GM23338 (cell line): Measurements from ENCODE around the gene IL24. TPM values are rescaled to one million over a fixed set of nuclear protein-coding genes. Genes with fewer than 3 reads are reported as not detected.

Experiments used
- ATAC-seq: fragments of 200-7000 bp; cut with Tn5 transposase; 3 replicates; pipeline ENCODE4 v1.9.1; 2020
- DNase-seq: peaks from one replicate; pipeline ENCODE4 v3.0.0-alpha.2; 2015; ENCODE audit warnings: low spot score
- H2AFZ ChIP-seq: fragments of 200-600 bp; sonication (generic); 2 replicates; pipeline ENCODE4 v1.8.0; 2016; ENCODE audit warnings: antibody characterized with exemption, mild to moderate bottlenecking, moderate library complexity
- H3F3A ChIP-seq: fragments of 200-600 bp; sonication (generic); replicated peaks from 2 replicates; pipeline ENCODE4 v1.8.0; 2017; ENCODE audit warnings: antibody characterized with exemption, mixed run types, low read depth
- H3K27ac ChIP-seq: fragments of 200-600 bp; sonication (generic); 2 replicates; pipeline ENCODE4 v1.6.1; 2016; ENCODE audit warnings: low read depth
- H3K27me3 ChIP-seq: fragments of 200-600 bp; sonication (generic); 2 replicates; pipeline ENCODE4 v1.8.0; 2016; ENCODE audit warnings: mild to moderate bottlenecking, mixed run types, moderate library complexity; ENCODE audit not compliant: insufficient read depth
- H3K36me3 ChIP-seq: fragments of 200-600 bp; sonication (generic); 2 replicates; pipeline ENCODE4 v1.8.0; 2016; ENCODE audit warnings: mild to moderate bottlenecking; ENCODE audit not compliant: insufficient read depth
- H3K4me1 ChIP-seq: fragments of 200-600 bp; sonication (generic); 2 replicates; pipeline ENCODE4 v1.8.0; 2016; ENCODE audit warnings: mild to moderate bottlenecking, moderate library complexity; ENCODE audit not compliant: insufficient read depth
- H3K4me2 ChIP-seq: fragments of 200-600 bp; sonication (generic); 2 replicates; pipeline ENCODE4 v1.7.1; 2017; ENCODE audit warnings: mixed run types
- H3K4me3 ChIP-seq: fragments of 200-600 bp; sonication (generic); 2 replicates; pipeline ENCODE4 v1.6.1; 2016; ENCODE audit warnings: mixed run types
- H3K79me2 ChIP-seq: fragments of 200-600 bp; sonication (generic); replicated peaks from 2 replicates; pipeline ENCODE4 v1.8.0; 2017; ENCODE audit warnings: mild to moderate bottlenecking; ENCODE audit not compliant: insufficient read depth
- H3K9me2 ChIP-seq: fragments of 200-600 bp; sonication (generic); 2 replicates; pipeline ENCODE4 v1.8.0; 2017; ENCODE audit not compliant: insufficient read depth
- H4K20me1 ChIP-seq: fragments of 200-600 bp; sonication (generic); replicated peaks from 2 replicates; pipeline ENCODE4 v1.8.0; 2017; ENCODE audit warnings: mild to moderate bottlenecking; ENCODE audit not compliant: insufficient read depth
- H3K27ac Mint-ChIP-seq: 2 replicates; pipeline ENCODE4 v1.8.0; 2020; ENCODE audit warnings: inconsistent platforms, mild to moderate bottlenecking, moderate library complexity, mixed read lengths
- H3K27me3 Mint-ChIP-seq: 3 replicates; pipeline ENCODE4 v1.8.0; 2022; ENCODE audit warnings: low read depth, mild to moderate bottlenecking, moderate library complexity, mixed read lengths, inconsistent platforms; ENCODE audit not compliant: insufficient read depth, poor library complexity
- H3K36me3 Mint-ChIP-seq: 3 replicates; pipeline ENCODE4 v1.8.0; 2021; ENCODE audit warnings: low read depth, mild to moderate bottlenecking, inconsistent platforms, moderate library complexity, mixed read lengths
- H3K4me1 Mint-ChIP-seq: 3 replicates; pipeline ENCODE4 v1.8.0; 2020; ENCODE audit warnings: mild to moderate bottlenecking, inconsistent platforms, mixed read lengths
- H3K4me3 Mint-ChIP-seq: 3 replicates; pipeline ENCODE4 v1.8.0; 2021; ENCODE audit warnings: moderate library complexity, mild to moderate bottlenecking, inconsistent platforms, mixed read lengths
- H3K9me3 Mint-ChIP-seq: 3 replicates; pipeline ENCODE4 v1.8.0; 2020; ENCODE audit warnings: moderate library complexity, mild to moderate bottlenecking, inconsistent platforms, mixed read lengths
- CREB1 ChIP-seq: fragments of 250-450 bp; sonication (Bioruptor Pico); IDR thresholded peaks from 2 replicates; pipeline ENCODE4 v1.5.0; 2020; ENCODE audit warnings: low read depth, mild to moderate bottlenecking, moderate library complexity
- EZH2 ChIP-seq: fragments of 200-600 bp; sonication (generic); IDR thresholded peaks from one replicate; pipeline ENCODE4 v1.8.0; 2017; ENCODE audit warnings: antibody characterized with exemption, mild to moderate bottlenecking, low read depth; ENCODE audit not compliant: unreplicated experiment
- JUNB ChIP-seq: IDR thresholded peaks from one replicate; pipeline ENCODE4 v1.6.1; 2016; ENCODE audit warnings: antibody characterized with exemption; ENCODE audit not compliant: unreplicated experiment
- ZNF331 ChIP-seq: fragments of 250-450 bp; sonication (Bioruptor Pico); IDR thresholded peaks from 2 replicates; pipeline ENCODE4 v1.5.0; 2020; ENCODE audit warnings: low read depth, mild to moderate bottlenecking, moderate library complexity
- polyA plus RNA-seq: library from polyadenylated mRNA; unstranded; fragments of >200 nt; fragmentation: Nextera tagmentation; extraction: Ambion mirVana; gene quantifications from 2 replicates; pipeline ENCODE4 v1.2.1, GENCODE V29; 2016
- total RNA-seq: library from RNA; depleted of rRNA; stranded (reverse); fragments of >200 nt; shearing (Covaris generic); gene quantifications from 2 replicates; pipeline ENCODE4 v1.2.3, GENCODE V29; 2014
- TF ChIP-seq, protein P1 (sequence below), 2 experiments: fragments of 200-600 bp in 1 of 2; sonication (generic) in 1 of 2; conservative IDR thresholded peaks; 2 replicates each; pipeline versions ENCODE4 v1.5.1 to v1.6.1; 2016 to 2017; ENCODE audit warnings: antibody characterized with exemption in 2 of 2, low read depth in 2 of 2, mild to moderate bottlenecking in 2 of 2, moderate library complexity in 1 of 2
- TF ChIP-seq, protein P2 (sequence below): IDR thresholded peaks from 2 replicates; pipeline ENCODE4 v1.6.1; 2016; ENCODE audit warnings: antibody characterized with exemption
- TF ChIP-seq, protein P3 (sequence below): IDR thresholded peaks from one replicate; pipeline ENCODE4 v1.6.1; 2018; ENCODE audit warnings: antibody characterized with exemption; ENCODE audit not compliant: unreplicated experiment

The IL24 gene
- total and polyA plus RNA-seq, 2 experiments from 2014 or later = not detected

DNA sequence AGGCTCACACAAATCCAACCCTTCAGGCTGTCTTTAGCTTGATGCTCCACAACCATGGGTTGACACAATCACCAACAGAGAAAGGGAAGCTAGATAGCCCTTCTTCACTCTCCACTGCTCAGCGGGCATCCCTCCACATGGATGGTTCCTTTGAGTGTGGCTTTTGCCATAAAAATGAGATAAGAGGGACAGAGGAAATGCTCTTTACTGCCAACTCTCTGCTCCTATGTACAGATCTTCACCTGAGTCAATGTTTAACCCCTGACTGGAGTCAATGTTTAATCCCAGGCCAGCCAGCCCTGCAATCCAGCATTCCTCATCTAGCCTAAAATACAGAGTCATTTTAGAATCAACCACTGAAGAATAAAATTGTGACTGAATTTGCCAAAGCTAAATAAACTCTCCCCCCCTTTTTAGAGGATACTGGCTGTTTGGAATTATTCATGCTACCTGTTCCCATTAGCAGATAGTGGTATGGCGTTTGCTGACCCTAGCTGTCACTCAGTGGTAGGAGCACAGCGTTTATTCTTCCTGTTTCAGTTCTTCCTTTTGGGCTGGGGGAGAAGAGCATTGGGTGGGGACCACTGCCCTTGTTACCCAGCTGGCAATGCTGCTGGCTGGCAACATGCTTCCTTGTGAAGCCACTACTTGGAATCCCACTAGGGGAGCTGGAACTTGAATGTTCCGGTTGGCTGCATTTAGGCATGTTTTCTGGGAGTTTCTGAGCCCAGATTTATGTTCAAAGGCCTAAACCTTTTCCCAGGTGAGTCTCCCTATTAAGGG is 54.3 kb downstream of the IL24 start:
- Histone ChIP-seq H3K4me1 (no peaks in the 10 kb centered on the region), H3K27me3 (no peaks in the 10 kb centered on the region), H2AFZ (no peak overlapping the region), H3K36me3 (no peaks in the 10 kb centered on the region), H3K27ac (no peak overlapping the region), H3F3A (no peaks in the 10 kb centered on the region), H3K4me2 (no peak overlapping the region), H3K4me3 (no peak overlapping the region), H3K9me2 (peaks cover 4% of the 10 kb centered on the region; the same call in 1 of the 2 replicates), H4K20me1 (no peaks in the 10 kb centered on the region), H3K79me2 (no peaks in the 10 kb centered on the region)
- DNase-seq (no peak), ATAC-seq (no peak)
- Mint-ChIP-seq H3K4me3 (no peak overlapping the region), H3K4me1 (no peaks in the 10 kb centered on the region), H3K36me3 (no peaks in the 10 kb centered on the region), H3K27me3 (peaks cover 5% of the 10 kb centered on the region), H3K9me3 (no peaks in the 10 kb centered on the region), H3K27ac (no peak overlapping the region)
- TF ChIP-seq, protein P1, sequence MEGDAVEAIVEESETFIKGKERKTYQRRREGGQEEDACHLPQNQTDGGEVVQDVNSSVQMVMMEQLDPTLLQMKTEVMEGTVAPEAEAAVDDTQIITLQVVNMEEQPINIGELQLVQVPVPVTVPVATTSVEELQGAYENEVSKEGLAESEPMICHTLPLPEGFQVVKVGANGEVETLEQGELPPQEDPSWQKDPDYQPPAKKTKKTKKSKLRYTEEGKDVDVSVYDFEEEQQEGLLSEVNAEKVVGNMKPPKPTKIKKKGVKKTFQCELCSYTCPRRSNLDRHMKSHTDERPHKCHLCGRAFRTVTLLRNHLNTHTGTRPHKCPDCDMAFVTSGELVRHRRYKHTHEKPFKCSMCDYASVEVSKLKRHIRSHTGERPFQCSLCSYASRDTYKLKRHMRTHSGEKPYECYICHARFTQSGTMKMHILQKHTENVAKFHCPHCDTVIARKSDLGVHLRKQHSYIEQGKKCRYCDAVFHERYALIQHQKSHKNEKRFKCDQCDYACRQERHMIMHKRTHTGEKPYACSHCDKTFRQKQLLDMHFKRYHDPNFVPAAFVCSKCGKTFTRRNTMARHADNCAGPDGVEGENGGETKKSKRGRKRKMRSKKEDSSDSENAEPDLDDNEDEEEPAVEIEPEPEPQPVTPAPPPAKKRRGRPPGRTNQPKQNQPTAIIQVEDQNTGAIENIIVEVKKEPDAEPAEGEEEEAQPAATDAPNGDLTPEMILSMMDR (conservative IDR thresholded peaks at IDR 0.05; ENCODE audit: low read depth in 2 of 2) = no peak
- TF ChIP-seq, protein P2, sequence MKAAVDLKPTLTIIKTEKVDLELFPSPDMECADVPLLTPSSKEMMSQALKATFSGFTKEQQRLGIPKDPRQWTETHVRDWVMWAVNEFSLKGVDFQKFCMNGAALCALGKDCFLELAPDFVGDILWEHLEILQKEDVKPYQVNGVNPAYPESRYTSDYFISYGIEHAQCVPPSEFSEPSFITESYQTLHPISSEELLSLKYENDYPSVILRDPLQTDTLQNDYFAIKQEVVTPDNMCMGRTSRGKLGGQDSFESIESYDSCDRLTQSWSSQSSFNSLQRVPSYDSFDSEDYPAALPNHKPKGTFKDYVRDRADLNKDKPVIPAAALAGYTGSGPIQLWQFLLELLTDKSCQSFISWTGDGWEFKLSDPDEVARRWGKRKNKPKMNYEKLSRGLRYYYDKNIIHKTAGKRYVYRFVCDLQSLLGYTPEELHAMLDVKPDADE = no peak
- no peak for TF ChIP-seq EZH2
- TF ChIP-seq JUNB = no peak

DNA sequence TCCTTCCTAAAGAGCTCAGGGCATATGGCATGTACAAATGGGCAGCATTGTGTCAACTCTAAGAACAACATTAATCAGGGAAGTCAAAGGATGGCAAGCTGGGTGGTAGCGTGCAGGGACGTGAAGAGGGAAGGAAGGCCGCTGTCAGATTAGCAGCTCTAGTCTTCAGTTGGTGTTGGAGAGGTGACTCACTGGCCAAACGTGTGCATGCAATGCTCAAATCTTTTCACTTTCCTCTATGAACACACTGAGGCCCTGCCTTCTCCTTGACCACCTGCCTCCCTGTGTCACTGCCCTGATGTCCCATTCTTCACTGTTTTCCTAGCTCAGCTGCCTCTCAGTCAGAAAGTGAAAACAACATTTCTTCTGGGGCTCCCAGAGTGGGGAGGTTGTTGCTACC is 54.9 kb downstream of the IL24 start:
- H3K27me3 ChIP-seq = no peaks in the 10 kb centered on the region
- no peak overlapping the region for H3K4me2 ChIP-seq
- H3K4me3 ChIP-seq = no peak overlapping the region

More for the DNA sequence above, 54.9 kb downstream of the IL24 start:
- H3K4me1 Mint-ChIP-seq = no peaks in the 10 kb centered on the region
- H3K9me3 Mint-ChIP-seq = no peaks in the 10 kb centered on the region
- Histone ChIP-seq H3K9me2 (peaks cover 4% of the 10 kb centered on the region; the same call in 1 of the 2 replicates), H3K4me1 (no peaks in the 10 kb centered on the region), H3F3A (no peaks in the 10 kb centered on the region), H3K36me3 (no peaks in the 10 kb centered on the region), H4K20me1 (no peaks in the 10 kb centered on the region), H2AFZ (no peak overlapping the region), H3K27ac (no peak overlapping the region), H3K79me2 (no peaks in the 10 kb centered on the region)
- peaks cover 5% of the 10 kb centered on the region for H3K27me3 Mint-ChIP-seq
- DNase-seq = no peak
- TF ChIP-seq, protein P3, sequence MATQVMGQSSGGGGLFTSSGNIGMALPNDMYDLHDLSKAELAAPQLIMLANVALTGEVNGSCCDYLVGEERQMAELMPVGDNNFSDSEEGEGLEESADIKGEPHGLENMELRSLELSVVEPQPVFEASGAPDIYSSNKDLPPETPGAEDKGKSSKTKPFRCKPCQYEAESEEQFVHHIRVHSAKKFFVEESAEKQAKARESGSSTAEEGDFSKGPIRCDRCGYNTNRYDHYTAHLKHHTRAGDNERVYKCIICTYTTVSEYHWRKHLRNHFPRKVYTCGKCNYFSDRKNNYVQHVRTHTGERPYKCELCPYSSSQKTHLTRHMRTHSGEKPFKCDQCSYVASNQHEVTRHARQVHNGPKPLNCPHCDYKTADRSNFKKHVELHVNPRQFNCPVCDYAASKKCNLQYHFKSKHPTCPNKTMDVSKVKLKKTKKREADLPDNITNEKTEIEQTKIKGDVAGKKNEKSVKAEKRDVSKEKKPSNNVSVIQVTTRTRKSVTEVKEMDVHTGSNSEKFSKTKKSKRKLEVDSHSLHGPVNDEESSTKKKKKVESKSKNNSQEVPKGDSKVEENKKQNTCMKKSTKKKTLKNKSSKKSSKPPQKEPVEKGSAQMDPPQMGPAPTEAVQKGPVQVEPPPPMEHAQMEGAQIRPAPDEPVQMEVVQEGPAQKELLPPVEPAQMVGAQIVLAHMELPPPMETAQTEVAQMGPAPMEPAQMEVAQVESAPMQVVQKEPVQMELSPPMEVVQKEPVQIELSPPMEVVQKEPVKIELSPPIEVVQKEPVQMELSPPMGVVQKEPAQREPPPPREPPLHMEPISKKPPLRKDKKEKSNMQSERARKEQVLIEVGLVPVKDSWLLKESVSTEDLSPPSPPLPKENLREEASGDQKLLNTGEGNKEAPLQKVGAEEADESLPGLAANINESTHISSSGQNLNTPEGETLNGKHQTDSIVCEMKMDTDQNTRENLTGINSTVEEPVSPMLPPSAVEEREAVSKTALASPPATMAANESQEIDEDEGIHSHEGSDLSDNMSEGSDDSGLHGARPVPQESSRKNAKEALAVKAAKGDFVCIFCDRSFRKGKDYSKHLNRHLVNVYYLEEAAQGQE = no peak
- TF ChIP-seq, protein P1 (conservative IDR thresholded peaks at IDR 0.05; ENCODE audit: low read depth in 2 of 2) = no peak
- TF ChIP-seq CREB1 (CRISPR knock-in tag) (no peak), ZNF331 (CRISPR knock-in tag) (no peak)
- TF ChIP-seq, protein P2 = no peak
- no peaks in the 10 kb centered on the region for H3K36me3 Mint-ChIP-seq
- H3K4me3 Mint-ChIP-seq = no peak overlapping the region
- H3K27ac Mint-ChIP-seq = no peak overlapping the region
- ATAC-seq = no peak
